Fibroblast of lung (primary cell): Measurements from ENCODE around the gene PPFIBP1.

Source experiments
- EZH2 ChIP-seq: IDR thresholded peaks from 2 replicates; pipeline ENCODE4 v1.5.1; 2012; ENCODE audit warnings: low read length, control low read depth, mild to moderate bottlenecking; ENCODE audit errors: missing control alignments
- TF ChIP-seq, protein P1 (sequence below), 2 donors: IDR thresholded peaks in 1 of 2; conservative IDR thresholded peaks in 1 of 2; 1 replicate in 1 of 2; 2 replicates in 1 of 2; pipeline ENCODE4 v1.5.1; 2011 to 2012; ENCODE audit warnings: low read length in 2 of 2, control low read depth in 1 of 2, inconsistent platforms in 1 of 2, low read depth in 1 of 2, mild to moderate bottlenecking in 1 of 2

DNA sequence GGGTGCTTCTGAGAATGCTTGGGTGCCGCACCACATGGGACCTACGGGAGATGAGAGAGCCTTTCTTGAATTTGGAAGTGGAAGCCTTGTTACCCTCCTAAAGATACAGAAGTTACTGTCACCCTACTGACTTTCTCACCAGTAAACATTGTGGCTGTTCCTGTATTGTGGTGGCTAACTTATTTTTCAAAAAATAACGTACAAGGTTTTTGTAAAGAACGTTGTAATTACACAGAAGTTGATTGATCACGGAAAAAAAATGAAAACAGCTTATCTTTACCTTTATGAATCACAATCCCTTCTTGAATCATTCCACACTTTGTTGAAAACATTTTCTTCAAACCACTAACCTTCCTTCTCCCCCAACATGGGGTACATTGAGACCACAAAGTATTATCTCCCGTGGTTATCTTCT is 22.0 kb upstream of the PPFIBP1 start:
- TF ChIP-seq, protein P1, sequence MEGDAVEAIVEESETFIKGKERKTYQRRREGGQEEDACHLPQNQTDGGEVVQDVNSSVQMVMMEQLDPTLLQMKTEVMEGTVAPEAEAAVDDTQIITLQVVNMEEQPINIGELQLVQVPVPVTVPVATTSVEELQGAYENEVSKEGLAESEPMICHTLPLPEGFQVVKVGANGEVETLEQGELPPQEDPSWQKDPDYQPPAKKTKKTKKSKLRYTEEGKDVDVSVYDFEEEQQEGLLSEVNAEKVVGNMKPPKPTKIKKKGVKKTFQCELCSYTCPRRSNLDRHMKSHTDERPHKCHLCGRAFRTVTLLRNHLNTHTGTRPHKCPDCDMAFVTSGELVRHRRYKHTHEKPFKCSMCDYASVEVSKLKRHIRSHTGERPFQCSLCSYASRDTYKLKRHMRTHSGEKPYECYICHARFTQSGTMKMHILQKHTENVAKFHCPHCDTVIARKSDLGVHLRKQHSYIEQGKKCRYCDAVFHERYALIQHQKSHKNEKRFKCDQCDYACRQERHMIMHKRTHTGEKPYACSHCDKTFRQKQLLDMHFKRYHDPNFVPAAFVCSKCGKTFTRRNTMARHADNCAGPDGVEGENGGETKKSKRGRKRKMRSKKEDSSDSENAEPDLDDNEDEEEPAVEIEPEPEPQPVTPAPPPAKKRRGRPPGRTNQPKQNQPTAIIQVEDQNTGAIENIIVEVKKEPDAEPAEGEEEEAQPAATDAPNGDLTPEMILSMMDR (conservative IDR thresholded peaks at IDR 0.05 in 1 of 2, IDR thresholded peaks at IDR 0.05 in 1 of 2; ENCODE audit: low read depth in 1 of 2, low read length in 2 of 2): no peak
- no peak for TF ChIP-seq EZH2
